GM18519 (cell line): ENCODE data around the gene TSHZ2.
"Not testable (repeated sequence)": the region's sequence is repeated elsewhere in the genome, so short reads cannot be mapped to it uniquely, and the experiment has no call there.

Experiments used
- ATAC-seq: cut with Tn5 transposase; IDR thresholded peaks from one replicate; pipeline ENCODE4 v1.9.1; 2021; ENCODE audit warnings: mild to moderate bottlenecking, moderate library complexity; ENCODE audit not compliant: unreplicated experiment, low FRiP score

The TSHZ2 gene

DNA sequence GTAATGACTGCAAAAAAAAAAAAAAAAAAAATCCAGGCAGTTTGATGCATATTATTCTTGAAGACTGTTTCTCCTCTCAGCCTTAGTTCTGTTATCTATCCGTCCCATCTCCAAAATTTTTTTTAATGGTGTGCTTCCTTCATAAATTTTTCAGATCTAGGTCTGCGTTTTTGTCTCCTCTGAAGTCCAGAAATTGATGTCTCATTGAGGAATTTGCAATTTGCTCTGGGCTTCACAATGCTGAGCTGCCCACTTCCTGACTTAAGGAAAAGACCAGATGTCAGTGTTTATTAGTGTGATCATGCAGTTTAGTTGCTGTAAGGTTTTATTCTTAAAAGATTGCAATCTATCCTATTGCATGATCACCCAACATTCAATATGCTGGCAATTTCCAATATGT lies 323.9 kb downstream of the TSHZ2 start:
- ATAC-seq = no peak

DNA sequence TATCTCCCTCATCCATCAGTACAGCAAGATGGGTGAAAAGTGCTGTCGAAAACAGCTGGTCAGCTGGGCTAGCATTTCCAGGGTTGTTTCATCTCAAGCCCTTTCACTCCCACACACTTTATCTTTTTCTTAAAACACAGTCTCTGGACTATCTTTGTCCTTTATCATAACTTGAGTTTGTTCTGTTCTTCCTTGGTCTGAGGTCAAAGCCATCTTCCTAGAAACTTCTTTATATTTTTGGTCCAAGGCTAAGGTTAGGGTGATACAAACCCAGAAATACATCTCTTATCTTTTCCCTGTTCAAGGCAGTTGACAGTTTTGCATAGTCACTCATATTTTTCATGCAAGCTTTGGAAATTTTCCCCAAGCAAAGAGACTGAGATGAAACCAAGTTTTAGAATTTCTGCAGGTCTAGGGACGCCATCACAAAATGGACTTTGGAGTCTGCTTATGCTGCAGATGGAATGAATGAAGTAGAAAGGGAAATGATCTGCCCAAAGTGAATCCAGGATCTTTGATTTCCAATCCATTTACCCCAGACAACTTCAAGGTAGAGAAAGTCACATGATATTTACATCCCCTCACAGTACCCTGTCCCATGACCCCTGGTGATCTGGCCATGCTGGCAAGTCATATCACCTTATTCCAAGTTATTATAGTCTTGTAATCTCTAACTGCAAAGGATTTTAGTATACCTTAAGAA lies 324.4 kb downstream of the TSHZ2 start:
- ATAC-seq = no peak

DNA sequence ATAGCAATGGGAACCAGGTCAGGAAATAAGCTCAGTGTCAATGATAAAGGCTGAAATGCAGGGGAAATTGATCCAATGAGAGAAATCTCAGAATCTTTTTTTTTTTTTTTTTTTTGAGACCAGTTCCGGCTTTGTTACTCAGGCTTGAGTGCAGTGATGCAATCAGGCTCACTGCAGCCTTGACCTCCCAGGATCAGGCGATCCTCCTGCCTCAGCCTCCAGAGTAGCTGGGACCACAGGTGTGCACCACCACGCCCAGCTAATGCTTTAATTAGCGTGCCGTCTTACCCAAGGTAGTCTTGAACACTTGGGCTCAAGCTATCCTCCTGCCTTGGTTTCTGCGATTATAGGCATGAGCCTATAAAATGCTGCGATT lies 325.0 kb downstream of the TSHZ2 start:
- ATAC-seq = no peak

DNA sequence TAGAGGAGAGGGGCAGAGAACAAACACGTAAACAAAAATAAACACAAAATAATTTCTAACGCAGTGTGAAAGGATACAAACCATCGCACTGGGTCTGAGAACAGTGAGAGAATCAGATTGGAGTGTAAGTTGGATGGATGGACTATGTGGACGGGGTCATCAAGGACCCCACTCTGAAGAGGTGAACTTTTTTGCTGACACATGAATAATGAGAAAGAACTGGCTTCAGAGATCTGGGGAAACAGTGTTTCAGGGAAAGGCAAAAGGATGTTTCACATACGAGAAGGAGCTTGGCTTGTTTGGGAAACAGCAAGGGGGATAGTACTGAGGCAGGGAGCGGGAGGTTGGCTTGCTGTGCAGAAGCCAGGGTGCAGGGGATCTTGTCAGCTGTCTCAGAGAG lies 326.1 kb downstream of the TSHZ2 start:
- ATAC-seq = no peak

DNA sequence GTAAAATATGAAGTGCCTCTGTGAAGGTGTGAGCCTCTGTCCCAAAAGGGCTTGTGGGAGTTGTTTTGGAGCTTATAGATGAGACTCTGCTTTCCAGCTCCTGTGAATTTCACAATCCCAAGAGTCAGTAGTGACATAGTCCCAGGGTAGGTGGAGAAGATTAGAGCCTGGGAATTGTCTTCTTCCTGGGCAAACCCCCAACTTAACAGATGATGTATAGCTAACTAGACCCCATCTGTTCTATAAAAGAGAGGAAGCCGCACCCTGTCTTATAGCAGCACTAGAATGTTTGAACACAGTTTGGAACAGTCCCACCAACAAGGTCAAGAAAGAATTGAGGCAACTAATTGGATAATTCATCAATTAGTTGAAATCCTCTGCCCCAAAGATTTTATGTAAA lies 326.8 kb downstream of the TSHZ2 start:
- ATAC-seq = no peak

DNA sequence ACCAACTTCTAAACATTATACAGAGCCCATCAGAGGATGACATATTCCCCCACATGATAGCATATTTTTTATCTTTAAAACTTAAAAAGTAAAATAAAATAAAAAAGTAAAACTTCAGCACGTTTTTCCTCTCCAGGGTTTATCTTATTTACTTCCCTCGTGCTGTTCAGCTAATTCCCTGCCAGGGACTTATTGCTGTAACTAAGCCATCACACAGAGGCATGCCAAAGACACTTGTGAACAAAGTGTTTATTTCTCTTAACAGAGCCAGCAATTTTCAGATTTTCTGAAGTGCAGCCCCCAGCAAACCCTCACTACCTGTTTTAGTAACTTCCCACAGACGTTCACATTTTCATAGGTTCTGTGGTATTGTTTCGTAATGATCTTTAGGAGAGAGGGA lies 327.7 kb downstream of the TSHZ2 start:
- no peak for ATAC-seq

DNA sequence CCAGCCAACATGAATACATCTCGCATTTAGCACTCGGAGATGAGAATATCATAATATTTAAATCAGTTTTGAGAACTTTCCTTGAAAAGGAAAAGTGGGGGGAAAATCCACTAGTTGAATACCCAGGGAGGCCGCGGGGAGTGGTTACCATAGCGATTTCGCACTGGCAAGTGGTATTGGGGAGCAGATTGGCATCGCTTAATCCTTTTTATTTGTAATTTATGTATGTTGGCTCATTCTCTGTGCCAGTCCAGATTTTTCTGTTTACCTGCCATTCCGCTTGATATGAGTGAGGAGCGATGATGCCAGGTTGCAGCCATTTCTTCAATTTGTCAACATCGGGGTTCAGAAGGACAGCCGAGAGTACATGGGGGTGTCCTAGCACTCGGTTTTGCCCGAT lies 329.7 kb downstream of the TSHZ2 start:
- no peak for ATAC-seq

DNA sequence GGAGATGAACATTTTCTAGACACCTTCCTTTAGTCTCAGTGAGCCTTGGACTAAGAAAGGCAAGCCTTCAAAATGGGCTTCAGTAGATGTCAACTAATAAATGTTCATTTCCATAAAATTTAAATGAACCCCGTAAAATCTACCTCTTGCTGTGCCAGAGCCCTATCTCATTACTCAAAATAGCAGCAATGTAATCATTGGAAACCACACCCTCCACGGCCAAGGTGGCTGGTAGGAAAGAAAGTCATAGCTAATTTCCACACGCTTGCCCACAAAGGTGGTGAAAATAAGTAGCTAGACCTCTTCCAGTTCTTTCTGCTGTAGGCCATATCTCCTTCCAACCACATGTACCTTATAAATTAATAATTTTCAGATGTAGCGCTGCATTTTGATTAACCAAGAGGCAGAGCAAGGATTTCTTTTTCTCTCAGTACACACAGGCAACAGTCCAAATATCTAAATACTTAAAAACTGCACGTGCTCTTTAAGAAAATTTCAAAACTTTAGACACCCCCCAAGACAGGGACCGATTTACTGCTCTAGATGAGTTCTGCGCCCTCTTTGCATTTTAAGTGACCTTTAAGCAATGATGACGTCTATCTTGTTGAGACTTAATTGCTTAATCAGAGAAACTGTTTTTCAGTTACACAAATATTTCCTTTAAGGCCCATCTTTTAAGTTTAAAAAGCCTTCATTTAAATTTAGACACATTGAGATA lies 330.7 kb downstream of the TSHZ2 start:
- ATAC-seq = no peak

DNA sequence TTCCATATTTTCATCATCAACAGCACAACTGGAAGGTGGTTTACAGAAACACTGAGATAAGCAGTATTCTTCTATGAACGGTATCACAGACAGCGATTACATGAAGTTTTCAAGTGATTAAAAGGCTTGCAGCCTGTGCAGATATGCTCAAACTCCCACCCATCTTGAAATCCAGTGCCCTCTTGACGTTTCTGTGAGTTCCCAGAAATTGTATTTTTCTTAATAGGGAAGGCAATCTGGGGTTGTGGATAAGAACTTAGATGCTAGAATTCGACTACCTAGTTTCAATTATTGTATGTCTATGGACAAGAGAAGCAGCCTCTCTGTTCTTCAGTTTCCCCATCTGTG lies 331.2 kb downstream of the TSHZ2 start:
- ATAC-seq = no peak

DNA sequence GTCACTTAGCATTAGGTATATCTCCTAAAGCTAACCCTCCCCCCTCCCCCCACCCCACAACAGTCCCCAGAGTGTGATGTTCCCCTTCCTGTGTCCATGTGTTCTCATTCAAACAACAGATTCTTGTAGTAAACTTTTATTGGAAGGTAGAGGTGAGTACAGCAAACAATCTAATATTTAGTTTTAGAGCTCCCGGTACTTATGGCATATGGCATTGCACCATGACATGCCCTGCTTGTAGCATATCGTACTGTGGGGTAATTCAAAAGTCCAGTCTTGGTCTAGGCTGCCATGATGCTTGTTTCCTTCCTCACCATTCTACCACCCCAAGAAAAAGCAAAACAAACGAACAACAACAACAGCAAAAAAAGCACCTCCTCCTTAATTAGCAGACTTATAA lies 332.0 kb downstream of the TSHZ2 start:
- no peak for ATAC-seq

DNA sequence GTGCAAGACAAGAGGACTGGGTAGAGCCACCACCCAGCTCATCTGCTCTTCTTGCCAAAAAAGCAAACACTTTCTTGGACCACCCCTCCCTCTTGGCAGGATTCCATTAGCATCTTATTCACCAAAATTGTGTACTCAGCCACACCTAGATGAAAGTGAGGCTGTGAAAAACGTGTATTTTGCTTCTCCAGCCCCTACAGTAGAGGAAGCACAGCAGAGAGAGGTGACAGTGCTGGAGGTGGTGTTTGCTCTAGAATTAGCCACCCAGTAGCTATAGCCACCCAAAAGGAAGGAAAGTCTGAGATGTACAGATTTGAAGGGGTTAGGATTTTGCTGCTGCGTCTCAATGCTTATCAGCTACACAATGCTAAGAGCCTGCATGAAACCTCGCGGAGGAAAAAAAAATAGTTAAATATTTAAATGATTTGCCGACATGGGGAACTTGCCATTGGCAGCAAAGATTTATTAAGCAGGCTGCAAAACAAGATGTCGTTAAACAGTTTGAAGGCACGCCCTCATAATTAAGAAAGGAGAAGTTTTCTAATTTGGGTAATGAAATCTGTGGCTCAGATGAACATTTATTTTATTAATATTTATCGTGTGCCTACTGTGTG lies 334.1 kb downstream of the TSHZ2 start:
- no peak for ATAC-seq

DNA sequence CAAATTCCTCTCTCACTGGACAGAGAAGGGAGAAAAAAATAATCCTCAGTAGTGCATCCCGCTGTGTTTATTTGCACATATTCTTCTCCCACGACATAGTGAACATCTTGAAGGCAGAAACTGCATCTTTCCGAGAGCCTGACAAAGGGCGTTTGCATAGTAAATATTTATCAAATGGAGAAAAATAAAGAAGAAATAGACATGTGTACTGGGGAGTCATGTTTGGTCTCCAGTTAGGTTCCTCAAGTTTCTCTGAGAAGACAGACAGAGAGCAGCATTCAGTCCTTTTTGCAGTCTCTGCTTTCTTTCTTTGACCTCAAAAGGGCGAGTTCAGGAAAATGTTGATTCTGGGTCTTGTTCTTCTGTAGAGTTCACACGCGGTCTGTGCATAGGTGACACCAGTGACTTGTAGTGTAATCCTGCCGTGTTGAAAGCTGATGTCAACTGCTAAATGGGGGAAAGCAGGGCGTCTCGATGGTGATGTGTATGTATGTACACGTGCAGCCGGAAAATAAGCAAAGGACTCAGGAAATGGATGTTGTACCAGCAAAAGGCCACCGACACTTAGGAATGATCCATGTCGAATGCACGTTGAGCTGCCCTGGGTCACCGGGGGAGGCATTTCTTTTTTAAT lies 335.9 kb downstream of the TSHZ2 start:
- no peak for ATAC-seq

DNA sequence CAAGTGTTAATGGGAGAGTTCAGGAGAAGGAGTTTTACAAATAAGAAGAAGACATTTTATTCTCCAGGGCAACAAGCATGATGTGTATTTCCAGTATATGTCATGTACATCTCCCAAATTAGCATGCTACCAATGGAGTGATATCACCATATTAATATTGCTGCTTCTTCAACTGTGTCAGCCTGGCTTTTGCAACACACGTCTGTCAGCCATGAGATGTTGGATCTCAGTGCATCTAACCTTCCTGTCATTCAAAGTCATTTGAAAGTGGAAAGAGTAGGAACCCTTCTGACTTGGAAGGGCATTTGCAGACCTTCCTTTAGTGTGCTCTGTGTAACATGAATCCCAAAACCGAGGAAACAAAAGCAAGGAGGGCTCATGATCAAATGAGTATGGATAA lies 337.4 kb downstream of the TSHZ2 start:
- no peak for ATAC-seq

DNA sequence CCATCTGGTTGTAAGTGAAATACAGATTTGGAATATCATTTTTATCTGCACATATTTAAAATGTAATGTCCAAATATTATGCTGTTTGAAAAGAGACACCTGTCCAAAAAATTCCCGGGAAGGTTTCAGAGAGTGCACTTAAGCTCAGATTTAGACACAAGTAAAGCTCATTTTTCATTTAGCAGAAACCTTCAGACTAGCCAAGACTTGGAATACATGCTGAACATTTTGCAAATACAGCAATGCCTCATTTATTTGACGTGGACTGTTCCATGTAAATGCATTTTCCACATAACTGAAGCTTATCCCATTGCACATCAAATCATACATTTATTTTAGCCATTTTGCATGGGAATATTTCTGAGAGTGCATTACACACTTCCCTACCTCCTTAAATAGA lies 340.8 kb downstream of the TSHZ2 start:
- no peak for ATAC-seq

DNA sequence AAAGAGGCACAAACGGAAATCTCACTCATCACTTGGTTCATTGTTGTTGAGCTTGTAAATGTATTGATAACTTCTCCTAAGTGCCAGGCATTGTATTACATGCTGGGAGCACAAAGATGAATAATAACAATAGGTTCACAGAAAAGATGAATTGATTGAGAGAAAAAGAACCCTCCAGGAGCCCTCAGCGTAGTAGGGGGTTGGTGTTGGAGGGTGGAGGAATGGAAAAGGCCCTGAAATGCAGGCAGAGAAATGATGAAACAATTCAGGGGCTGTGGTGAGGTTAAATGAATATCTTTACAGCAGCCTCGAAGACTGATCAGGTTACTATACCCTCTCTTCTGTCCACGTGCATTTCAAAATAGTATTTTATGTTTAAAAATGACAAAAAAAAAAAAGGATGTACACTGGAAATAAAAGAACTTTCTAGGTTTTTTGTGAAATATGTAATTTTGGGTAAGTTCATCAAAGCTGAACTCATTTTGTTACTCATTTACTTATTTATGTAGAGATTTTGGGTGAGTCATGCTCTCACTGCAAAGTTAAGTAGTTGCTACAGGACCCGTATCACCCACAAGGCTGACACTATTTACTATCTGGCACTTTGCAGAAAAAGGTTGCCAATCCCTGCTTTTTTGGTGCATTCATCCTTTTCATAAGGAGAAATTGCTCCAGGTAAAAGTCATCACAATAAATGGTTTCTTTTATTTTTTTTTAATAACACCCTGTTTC lies 344.2 kb downstream of the TSHZ2 start:
- ATAC-seq = no peak

DNA sequence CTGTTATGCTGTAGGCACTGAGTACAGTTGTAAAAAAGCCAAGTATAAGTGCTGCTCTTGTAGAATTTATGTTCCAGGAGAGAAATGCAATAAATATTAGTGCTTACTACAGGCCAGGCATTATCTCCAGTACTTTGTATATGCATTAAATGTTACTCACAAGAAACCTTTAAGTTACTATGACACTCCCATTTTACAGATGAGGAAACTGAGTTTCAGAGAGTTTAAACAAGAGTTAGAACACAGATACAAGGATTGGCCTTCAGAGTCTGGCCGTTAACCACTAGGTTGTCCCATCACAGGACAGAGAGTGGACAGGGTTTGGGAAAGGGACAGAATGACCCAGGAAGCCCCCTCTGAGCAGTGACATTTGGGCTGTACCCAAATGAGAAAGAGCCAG lies 347.0 kb downstream of the TSHZ2 start:
- no peak for ATAC-seq

DNA sequence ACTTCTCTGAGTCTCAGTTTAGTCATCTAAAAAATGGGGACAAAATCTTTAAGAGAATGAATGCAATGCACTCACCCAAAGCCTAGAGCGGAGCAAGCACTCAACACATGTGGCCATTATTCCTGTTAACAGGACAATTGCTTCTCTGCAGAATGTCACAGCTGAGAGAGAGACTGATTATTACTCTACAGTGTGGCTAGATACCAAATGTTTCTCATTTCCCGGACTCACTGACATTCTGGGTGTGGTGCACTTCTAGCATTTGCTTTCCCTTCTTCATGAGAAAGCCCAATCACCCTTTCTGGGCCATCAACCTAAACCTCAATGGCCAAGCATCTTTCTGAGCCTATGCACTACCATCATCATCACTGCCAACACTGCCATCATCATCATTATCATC lies 347.6 kb downstream of the TSHZ2 start:
- ATAC-seq = no peak

DNA sequence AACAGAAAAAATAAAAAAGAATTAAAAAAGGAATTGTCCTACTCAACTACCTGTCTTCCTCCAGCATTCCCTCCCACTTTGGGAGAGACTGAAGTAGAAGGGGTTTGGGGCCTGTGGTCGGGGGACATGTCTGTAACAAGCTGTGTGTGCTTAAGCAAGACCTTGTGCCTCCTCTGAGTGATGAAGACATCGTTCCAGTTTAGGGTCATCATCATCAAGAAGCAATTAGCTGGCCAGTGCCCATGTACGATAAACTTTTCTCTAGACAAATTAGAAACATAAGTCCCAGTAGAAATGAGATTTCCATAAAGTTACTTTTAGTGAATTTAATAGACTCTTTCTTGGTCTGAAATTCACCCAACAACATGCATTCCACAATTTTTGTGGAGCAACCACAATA lies 348.5 kb downstream of the TSHZ2 start:
- ATAC-seq = no peak

DNA sequence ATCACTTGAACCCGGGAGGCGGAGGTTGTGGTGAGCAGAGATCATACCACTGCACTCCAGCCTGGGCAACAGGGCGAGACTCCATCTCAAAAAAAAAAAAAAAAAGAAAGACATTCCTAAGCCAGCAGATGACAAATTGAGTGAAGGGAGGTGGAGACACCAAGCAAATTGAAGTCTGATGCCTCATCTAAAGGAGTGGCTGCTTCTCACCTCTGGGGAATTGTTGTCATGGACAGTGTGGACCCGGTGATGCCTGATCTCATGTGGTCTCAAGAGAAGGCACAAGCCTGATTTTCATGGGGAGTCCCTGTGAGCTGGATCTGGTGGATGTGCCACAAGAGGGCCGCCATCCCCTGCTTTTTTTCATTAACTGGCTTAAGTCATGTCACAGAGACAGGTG lies 349.4 kb downstream of the TSHZ2 start:
- ATAC-seq = no peak

DNA sequence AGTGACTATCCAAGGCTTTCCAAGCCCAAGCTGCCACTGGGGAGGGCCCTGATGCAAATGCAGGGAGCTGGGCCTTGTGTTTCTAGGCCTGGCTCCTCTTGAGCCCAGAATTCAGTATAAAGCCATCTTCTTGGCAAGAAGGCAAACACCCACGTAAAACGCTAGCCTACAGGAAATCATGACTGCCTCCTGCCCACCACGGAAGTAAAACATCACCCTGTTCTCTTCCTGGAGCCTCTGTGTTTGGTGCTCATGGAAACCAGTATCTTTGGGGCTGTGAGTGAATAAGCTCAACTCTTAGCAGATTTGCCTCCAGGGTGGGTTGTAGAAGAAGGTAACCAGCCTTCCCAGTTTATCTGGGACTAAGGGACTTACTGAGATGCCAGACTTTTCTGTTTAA lies 350.5 kb downstream of the TSHZ2 start:
- no peak for ATAC-seq

DNA sequence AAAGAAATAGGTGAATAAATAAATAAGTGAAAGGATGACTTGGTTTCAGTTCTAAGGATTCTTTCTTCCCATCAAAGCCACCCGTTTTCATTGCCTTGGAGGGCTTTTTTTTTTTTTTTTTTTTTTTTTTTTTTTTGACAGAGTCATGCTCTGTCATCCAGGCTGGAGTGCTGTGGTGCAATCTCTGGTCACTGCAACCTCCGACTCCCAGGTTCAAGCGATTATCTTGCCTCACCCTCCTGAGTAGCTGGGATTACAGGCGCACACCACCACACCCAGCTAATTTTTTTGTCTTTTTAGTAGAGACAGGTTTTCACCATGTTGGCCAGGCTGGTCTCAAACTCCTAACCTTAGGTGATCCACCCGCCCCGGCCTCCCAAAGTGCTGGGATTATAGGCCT lies 351.3 kb downstream of the TSHZ2 start:
- not testable (repeated sequence) for ATAC-seq
